Activated B cell treated with CpG ODN at 0.5 μM for 24 hours (primary cell): Measurements from ENCODE around the gene FCF1. TPM values are rescaled to one million over a fixed set of nuclear protein-coding genes. Genes with fewer than 3 reads are reported as not detected.

ENCODE experiments used
- ATAC-seq: fragments of 200-7000 bp; cut with Tn5 transposase; one replicate; pipeline ENCODE4 v1.10.0; 2021; ENCODE audit warnings: low read depth, mild to moderate bottlenecking, moderate library complexity
- CTCF ChIA-PET: fragments of 350-600 bp; sonication (Branson Sonifier 250); formaldehyde crosslinking; loops from one replicate; lab custom pipeline; 2021; ENCODE audit warnings: antibody characterized with exemption; lab: Charles Lee
- POLR2A ChIA-PET: fragments of 350-600 bp; sonication (Branson Sonifier 250); formaldehyde crosslinking; loops from one replicate; lab custom pipeline; 2021; ENCODE audit warnings: antibody characterized with exemption; lab: Charles Lee
- DNase-seq: peaks from one replicate; pipeline ENCODE4 v3.0.0; 2022
- H3K27ac Mint-ChIP-seq: one replicate; pipeline ENCODE4 v1.8.0; 2020; ENCODE audit warnings: mixed read lengths
- H3K27me3 Mint-ChIP-seq: one replicate; pipeline ENCODE4 v1.8.0; 2021; ENCODE audit warnings: mixed read lengths
- H3K36me3 Mint-ChIP-seq: one replicate; pipeline ENCODE4 v1.8.0; 2021; ENCODE audit warnings: low read depth, mixed read lengths
- H3K4me1 Mint-ChIP-seq: one replicate; pipeline ENCODE4 v1.8.0; 2021; ENCODE audit warnings: mixed read lengths
- H3K4me3 Mint-ChIP-seq: one replicate; pipeline ENCODE4 v1.8.0; 2020; ENCODE audit warnings: mild to moderate bottlenecking, mixed read lengths
- H3K9me3 Mint-ChIP-seq: one replicate; pipeline ENCODE4 v1.8.0; 2020; ENCODE audit warnings: mixed read lengths
- CTCF ChIP-seq: fragments of 200-600 bp; IDR thresholded peaks from one replicate; pipeline ENCODE4 v1.8.0; 2022; ENCODE audit warnings: antibody characterized with exemption, mild to moderate bottlenecking
- intact Hi-C: fragments of 100-400 bp; cut with micrococcal nuclease; formaldehyde crosslinking; loops from one replicate; pipeline ENCODE4 v1.15.1; 2024
- total RNA-seq: library from RNA; stranded (reverse); gene quantifications from 2 replicates; pipeline ENCODE4 v1.2.3, GENCODE V29; 2022

FCF1 gene
- total RNA-seq, 1 donor from 2014 or later: 49.5 TPM

GRCh38 chr14:74675219-74675618, 37.7 kb upstream of the FCF1 start:
- Mint-ChIP-seq H3K4me1 (no peaks in the 10 kb centered on the region), H3K27ac (no peak overlapping the region), H3K27me3 (no peaks in the 10 kb centered on the region), H3K36me3 (peaks cover 73% of the 10 kb centered on the region), H3K9me3 (no peaks in the 10 kb centered on the region), H3K4me3 (no peak overlapping the region)
- TF ChIP-seq CTCF: no peak
- DNase-seq (no peak), ATAC-seq (no peak)
- CTCF ChIA-PET: no interaction called here
- intact Hi-C loops: no loop called here
- POLR2A ChIA-PET: no interaction called here

GRCh38 chr14:74682169-74682952, 30.6 kb upstream of the FCF1 start:
- Mint-ChIP-seq H3K36me3 (peaks cover 52% of the 10 kb centered on the region), H3K27me3 (no peaks in the 10 kb centered on the region), H3K4me1 (peaks cover 31% of the 10 kb centered on the region), H3K4me3 (no peak overlapping the region), H3K9me3 (no peaks in the 10 kb centered on the region), H3K27ac (no peak overlapping the region)
- no peak for DNase-seq
- ChIA-PET POLR2A (no interaction called here), CTCF (no interaction called here)
- no peak for ATAC-seq
- no peak for TF ChIP-seq CTCF
- intact Hi-C loops: loop anchor here (10.0 kb wide), 1 partner anchor 318 kb away; no protein-coding TSS in a partner anchor

- Mint-ChIP-seq H3K4me3 (no peak overlapping the region), H3K36me3 (peaks cover 55% of the 10 kb centered on the region), H3K27me3 (no peaks in the 10 kb centered on the region), H3K27ac (no peak overlapping the region), H3K4me1 (peaks cover 31% of the 10 kb centered on the region), H3K9me3 (no peaks in the 10 kb centered on the region)
- DNase-seq (no peak), ATAC-seq (no peak)
- POLR2A ChIA-PET: no interaction called here
- TF ChIP-seq CTCF: no peak
- intact Hi-C loops: loop anchor here (10.0 kb wide), 1 partner anchor 319 kb away; no protein-coding TSS in a partner anchor
- CTCF ChIA-PET: interaction anchor here (1.7 kb wide), 1 partner anchor 74 kb away, joined by 7 read pairs; no protein-coding TSS in a partner anchor
Measured at GRCh38 chr14:74683406-74683805, 29.5 kb upstream of the FCF1 start.

GRCh38 chr14:74684434-74684833, 28.5 kb upstream of the FCF1 start:
- H3K27ac Mint-ChIP-seq: peak overlapping the region; percentile 68
- TF ChIP-seq CTCF: no peak
- H3K4me1 Mint-ChIP-seq: peaks cover 31% of the 10 kb centered on the region
- ChIA-PET CTCF (interaction anchor here (1.7 kb wide), 1 partner anchor 75 kb away, joined by 7 read pairs; no protein-coding TSS in a partner anchor), POLR2A (interaction anchor here (0.9 to 1.4 kb wide), 2 partner anchors 79 to 191 kb away, joined by 7 read pairs; partner anchors contain the start of genes ISCA2, NPC2 and YLPM1)
- no peaks in the 10 kb centered on the region for H3K27me3 Mint-ChIP-seq
- peak; percentile 90 for ATAC-seq
- peak overlapping the region; percentile 58 for H3K4me3 Mint-ChIP-seq
- DNase-seq: peak; percentile 18
- H3K36me3 Mint-ChIP-seq: peaks cover 56% of the 10 kb centered on the region
- H3K9me3 Mint-ChIP-seq: no peaks in the 10 kb centered on the region
- intact Hi-C loops: loop anchor here (2.0 to 10.0 kb wide), 3 partner anchors 28 to 320 kb away; partner anchors contain the start of genes AREL1 and FCF1

- Mint-ChIP-seq H3K36me3 (peaks cover 57% of the 10 kb centered on the region), H3K27me3 (no peaks in the 10 kb centered on the region), H3K4me1 (peaks cover 31% of the 10 kb centered on the region), H3K27ac (peak overlapping the region; percentile 7), H3K4me3 (peak overlapping the region; percentile 58), H3K9me3 (no peaks in the 10 kb centered on the region)
- ChIA-PET CTCF (interaction anchor here (1.7 kb wide), 1 partner anchor 76 kb away, joined by 7 read pairs; no protein-coding TSS in a partner anchor), POLR2A (interaction anchor here (0.9 to 1.4 kb wide), 2 partner anchors 78 to 192 kb away, joined by 7 read pairs; partner anchors contain the start of genes ISCA2, NPC2 and YLPM1)
- TF ChIP-seq CTCF: no peak
- DNase-seq (no peak), ATAC-seq (no peak)
- intact Hi-C loops: loop anchor here (2.0 to 10.0 kb wide), 3 partner anchors 28 to 320 kb away; partner anchors contain the start of genes AREL1 and FCF1
Measured at GRCh38 chr14:74685056-74685455, 27.9 kb upstream of the FCF1 start.
